H4 (cell line): ENCODE data around the gene EFNA4. TPM values are rescaled to one million over a fixed set of nuclear protein-coding genes. Genes with fewer than 3 reads are reported as not detected.

ENCODE experiments used
- DNase-seq: peaks from one replicate; pipeline ENCODE4 v3.0.0-alpha.2; 2015; ENCODE audit warnings: low spot score
- total RNA-seq: library from RNA; depleted of rRNA; stranded (reverse); fragments of >200 nt; shearing (Covaris generic); gene quantifications from 2 replicates; pipeline ENCODE4 v1.2.3, GENCODE V29; 2014; rRNA removed

EFNA4 gene
- 24.4 and 26.9 TPM in 2 replicates for total RNA-seq

GRCh38 chr1:155063550-155064110, at the start of gene EFNA4:
Gene EFNA4 (plus strand): TSS chr1:155063740. CDS start chr1:155063824, 84 bp downstream.
- DNase-seq: peak; percentile 76

- DNase-seq: no peak
Observed at GRCh38 chr1:155014709-155015508, 48.6 kb upstream of the EFNA4 start.

- DNase-seq: no peak
Observed at GRCh38 chr1:155015527-155016230, 47.9 kb upstream of the EFNA4 start.

- DNase-seq: no peak
Observed at GRCh38 chr1:155016231-155016831, 47.2 kb upstream of the EFNA4 start.

GRCh38 chr1:155017041-155017945, 46.2 kb upstream of the EFNA4 start:
- DNase-seq: peak; percentile 92

- DNase-seq: no peak
Observed at GRCh38 chr1:155017946-155018316, 45.6 kb upstream of the EFNA4 start.

GRCh38 chr1:155018617-155019348, 44.8 kb upstream of the EFNA4 start:
- DNase-seq: no peak

GRCh38 chr1:155019377-155020245, 43.9 kb upstream of the EFNA4 start:
- no peak for DNase-seq

- DNase-seq: no peak
Observed at GRCh38 chr1:155022136-155022926, 41.2 kb upstream of the EFNA4 start.

- no peak for DNase-seq
Observed at GRCh38 chr1:155022927-155023236, 40.7 kb upstream of the EFNA4 start.

GRCh38 chr1:155023627-155024026, 39.9 kb upstream of the EFNA4 start:
- DNase-seq: no peak

- no peak for DNase-seq
Observed at GRCh38 chr1:155024315-155024714, 39.2 kb upstream of the EFNA4 start.

- DNase-seq: no peak
Observed at GRCh38 chr1:155026154-155026553, 37.4 kb upstream of the EFNA4 start.

- no peak for DNase-seq
Observed at GRCh38 chr1:155026588-155026987, 37.0 kb upstream of the EFNA4 start.

GRCh38 chr1:155029513-155030242, 33.9 kb upstream of the EFNA4 start:
- DNase-seq: no peak

- DNase-seq: no peak
Observed at GRCh38 chr1:155030243-155030795, 33.2 kb upstream of the EFNA4 start.

GRCh38 chr1:155030899-155031298, 32.6 kb upstream of the EFNA4 start:
- no peak for DNase-seq

GRCh38 chr1:155032886-155033285, 30.7 kb upstream of the EFNA4 start:
- DNase-seq: no peak
